Transverse colon (tissue), 4 donors: ENCODE measurements around the gene TCF7L2. TPM values are rescaled to one million over a fixed set of nuclear protein-coding genes. Genes with fewer than 3 reads are reported as not detected.

ENCODE experiments used
- DNase-seq: peaks from one replicate; pipeline ENCODE4 v3.0.0-alpha.2; 2019
- H3K27ac ChIP-seq, 4 donors: fragments of 200-600 bp; sonication (generic); 2 replicates each; pipeline ENCODE4 v1.5.1; 2016 to 2018; ENCODE audit warnings: inconsistent platforms in 4 of 4
- H3K27me3 ChIP-seq: fragments of 200-600 bp; sonication (generic); 2 replicates; pipeline ENCODE4 v1.5.1; 2017; ENCODE audit warnings: inconsistent platforms
- H3K36me3 ChIP-seq, 4 donors: fragments of 200-600 bp; sonication (generic); 2 replicates each; pipeline ENCODE4 v1.5.1; 2017 to 2019; ENCODE audit warnings: inconsistent platforms in 4 of 4
- H3K4me1 ChIP-seq, 4 donors: fragments of 200-600 bp; sonication (generic); 2 replicates each; pipeline ENCODE4 v1.5.1; 2017 to 2020; ENCODE audit warnings: inconsistent platforms in 4 of 4
- H3K4me3 ChIP-seq, 4 donors: fragments of 200-600 bp; sonication (generic); 1 replicate in 1 of 4; 2 replicates in 3 of 4; pipeline versions ENCODE4 v1.5.1 to v1.6.1; 2017 to 2019; ENCODE audit warnings: inconsistent platforms in 4 of 4
- H3K9me3 ChIP-seq, 2 donors: fragments of 200-600 bp; sonication (generic); 2 replicates each; pipeline ENCODE4 v1.5.1; 2017 to 2019; ENCODE audit warnings: inconsistent platforms in 2 of 2
- EP300 ChIP-seq: sonication (generic); formaldehyde crosslinking; IDR thresholded peaks from one replicate; pipeline ENCODE4 v1.6.1; 2017; ENCODE audit warnings: antibody characterized with exemption, low read depth
- POLR2A ChIP-seq: fragments of 450-650 bp; IDR thresholded peaks from one replicate; pipeline ENCODE4 v1.6.1; 2016; ENCODE audit warnings: antibody characterized with exemption, mild to moderate bottlenecking, moderate library complexity
- POLR2AphosphoS5 ChIP-seq, 3 donors: sonication (generic); formaldehyde crosslinking; IDR thresholded peaks; one replicate each; pipeline ENCODE4 v1.6.1; 2016; ENCODE audit warnings: antibody characterized with exemption in 3 of 3
- WGBS, 2 donors: methylation state at CpG; one replicate each; pipeline ENCODE4 v1.1.5; 2018; ENCODE audit warnings: low coverage in 1 of 2; 5-methylcytosine and 5-hydroxymethylcytosine counted together
- in situ Hi-C, 4 donors: fragments of 200-750 bp; cut with MboI; loops; one replicate each; pipeline versions ENCODE4 v1.15.0 to v1.15.1; 2017; ENCODE audit warnings: low sequenced_read_pairs in 3 of 4, low pct_ligation_motif_present in 1 of 4, low pct_unique_long_range_greater_than_20kb in 1 of 4
- intact Hi-C: fragments of 100-400 bp; cut with DNase I; formaldehyde crosslinking; loops from one replicate; pipeline ENCODE4 v1.15.1; 2023; ENCODE audit warnings: low total_unique reads
- total RNA-seq, 4 donors: library from RNA; depleted of rRNA; stranded (reverse); fragments of >200 nt; gene quantifications; one replicate each; pipeline ENCODE4 v1.1.0, GENCODE V29; 2016
- TF ChIP-seq, protein P1 (sequence below), 5 experiments: fragments of 200-600 bp in 3 of 5; fragments of 450-650 bp in 2 of 5; sonication (generic) in 3 of 5; IDR thresholded peaks; 1 replicate in 2 of 5; 2 replicates in 3 of 5; pipeline ENCODE4 v1.5.1; 2016 to 2017; ENCODE audit warnings: antibody characterized with exemption in 5 of 5, inconsistent platforms in 3 of 5, mild to moderate bottlenecking in 2 of 5, moderate library complexity in 1 of 5

TCF7L2 gene
- total RNA-seq, 4 donors from 2014 or later, result 84.6 to 249 (median 137) TPM

DNA sequence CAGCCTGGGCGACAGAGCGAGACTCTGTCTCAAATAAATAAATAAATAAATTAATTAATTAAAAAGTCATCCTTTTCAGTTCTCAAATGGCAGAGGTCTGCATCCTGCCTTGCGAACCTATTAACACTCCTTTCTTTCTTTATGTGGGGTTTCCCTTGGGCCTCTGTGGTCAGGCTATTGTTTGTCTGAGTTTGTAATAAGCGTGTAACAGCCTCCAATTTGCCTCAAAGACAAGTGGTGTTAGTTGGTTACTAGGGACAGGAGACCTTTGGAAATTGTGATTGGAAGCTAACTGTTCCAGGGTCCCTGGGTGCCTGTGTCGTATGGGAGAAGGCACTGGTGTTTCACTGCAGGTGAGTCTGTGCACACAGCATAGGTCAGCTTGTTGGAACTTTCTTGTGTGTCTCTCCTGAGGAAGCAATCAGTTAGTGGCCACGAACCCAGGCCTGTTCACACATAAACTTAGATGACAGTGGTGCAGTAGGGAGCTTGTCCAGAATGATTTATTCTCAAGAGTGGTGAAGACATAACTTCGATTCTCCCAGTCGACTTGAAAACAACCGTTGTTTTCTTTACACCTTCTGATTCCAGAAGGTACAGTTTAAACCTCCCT, 33.5 kb downstream of the TCF7L2 start:
- DNase-seq, result no peak
- in situ Hi-C loops, result no loop called here
- Histone ChIP-seq H3K4me1 (peaks cover 11 to 55% (median 15%) of the 10 kb centered on the region in 4 donors), H3K27me3 (peaks cover 3% of the 10 kb centered on the region), H3K9me3 (no peaks in the 10 kb centered on the region), H3K27ac (no peak overlapping the region), H3K4me3 (no peak overlapping the region), H3K36me3 (peaks cover 0 to 4% (median 0%) of the 10 kb centered on the region in 4 donors)
- TF ChIP-seq, protein P1, sequence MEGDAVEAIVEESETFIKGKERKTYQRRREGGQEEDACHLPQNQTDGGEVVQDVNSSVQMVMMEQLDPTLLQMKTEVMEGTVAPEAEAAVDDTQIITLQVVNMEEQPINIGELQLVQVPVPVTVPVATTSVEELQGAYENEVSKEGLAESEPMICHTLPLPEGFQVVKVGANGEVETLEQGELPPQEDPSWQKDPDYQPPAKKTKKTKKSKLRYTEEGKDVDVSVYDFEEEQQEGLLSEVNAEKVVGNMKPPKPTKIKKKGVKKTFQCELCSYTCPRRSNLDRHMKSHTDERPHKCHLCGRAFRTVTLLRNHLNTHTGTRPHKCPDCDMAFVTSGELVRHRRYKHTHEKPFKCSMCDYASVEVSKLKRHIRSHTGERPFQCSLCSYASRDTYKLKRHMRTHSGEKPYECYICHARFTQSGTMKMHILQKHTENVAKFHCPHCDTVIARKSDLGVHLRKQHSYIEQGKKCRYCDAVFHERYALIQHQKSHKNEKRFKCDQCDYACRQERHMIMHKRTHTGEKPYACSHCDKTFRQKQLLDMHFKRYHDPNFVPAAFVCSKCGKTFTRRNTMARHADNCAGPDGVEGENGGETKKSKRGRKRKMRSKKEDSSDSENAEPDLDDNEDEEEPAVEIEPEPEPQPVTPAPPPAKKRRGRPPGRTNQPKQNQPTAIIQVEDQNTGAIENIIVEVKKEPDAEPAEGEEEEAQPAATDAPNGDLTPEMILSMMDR (IDR thresholded peaks at IDR 0.05), result no peak
- TF ChIP-seq POLR2AphosphoS5 (IDR thresholded peaks at IDR 0.05), result no peak
- no peak for TF ChIP-seq EP300
- no peak for TF ChIP-seq POLR2A
- intact Hi-C loops, result no loop called here
- 70 to 87% methylated on average over 4 to 9 of the region's 9 CpGs for WGBS, 2 donors

GRCh38 chr10:112984756-112985155, 34.7 kb downstream of the TCF7L2 start:
- WGBS, 2 donors, result 77 to 80% methylated on average over 8 of the region's 8 CpGs
- H3K4me1 ChIP-seq, result peaks cover 11 to 56% (median 15%) of the 10 kb centered on the region in 4 donors
- in situ Hi-C loops, result no loop called here

DNA sequence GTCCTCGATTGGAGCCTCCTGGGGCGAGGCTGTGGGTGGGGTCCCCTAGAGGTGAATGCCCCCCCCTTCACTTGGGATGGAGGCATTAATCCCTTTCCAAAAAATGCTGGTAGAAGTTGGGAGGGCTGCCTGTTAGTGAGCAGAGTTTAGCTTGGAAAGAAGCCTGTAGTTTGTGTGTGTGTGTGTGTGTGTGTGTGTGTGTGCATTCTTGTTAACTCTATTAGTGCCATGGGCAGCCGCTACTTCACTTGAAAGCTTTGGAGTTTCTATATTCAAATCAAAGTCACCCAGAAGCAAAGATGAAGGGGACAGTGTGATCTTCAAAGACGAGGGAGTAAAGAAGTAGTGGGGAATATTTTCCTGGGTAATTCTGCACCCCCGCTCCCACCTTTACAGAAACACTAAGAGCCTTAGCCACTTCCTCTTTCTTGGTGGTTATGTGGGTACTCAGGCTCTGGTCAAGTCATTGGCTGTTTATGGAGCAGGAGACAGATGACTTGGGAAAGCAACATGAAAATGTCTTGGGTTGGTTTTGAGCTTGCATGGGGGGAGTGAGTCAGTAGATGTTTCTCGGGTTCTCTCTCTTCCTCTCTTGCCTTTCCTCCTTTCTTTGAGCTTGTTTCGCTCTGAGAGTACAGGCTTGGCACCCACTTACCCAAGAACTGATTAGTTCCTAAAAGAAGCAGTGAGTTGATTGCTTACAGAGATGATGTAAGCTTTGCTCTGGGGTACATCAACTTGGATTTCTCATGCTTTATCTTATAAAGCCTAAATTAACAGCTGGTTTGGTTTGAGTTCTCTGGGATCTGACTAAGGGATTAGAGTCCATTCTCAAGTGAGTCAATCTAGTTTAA, 35.9 kb downstream of the TCF7L2 start:
- intact Hi-C loops, result no loop called here
- Histone ChIP-seq H3K36me3 (peaks cover 0 to 4% (median 0%) of the 10 kb centered on the region in 4 donors), H3K27me3 (peaks cover 3% of the 10 kb centered on the region), H3K27ac (peak overlapping the region in 3 of 4 donors; percentile 8 to 64 (median 57)), H3K4me1 (peaks cover 11 to 56% (median 15%) of the 10 kb centered on the region in 4 donors), H3K4me3 (no peak overlapping the region), H3K9me3 (no peaks in the 10 kb centered on the region)
- in situ Hi-C loops, result no loop called here
- TF ChIP-seq POLR2A, result no peak
- no peak for TF ChIP-seq POLR2AphosphoS5 (IDR thresholded peaks at IDR 0.05)
- TF ChIP-seq, protein P1 (IDR thresholded peaks at IDR 0.05), result no peak
- TF ChIP-seq EP300, result no peak
- no peak for DNase-seq
- 50 to 58% methylated on average over 4 to 7 of the region's 7 CpGs for WGBS, 2 donors

More at GRCh38 chr10:112984756-112985155, 34.7 kb downstream of the TCF7L2 start:
- intact Hi-C loops, result no loop called here
- Histone ChIP-seq H3K27me3 (peaks cover 3% of the 10 kb centered on the region), H3K4me3 (no peak overlapping the region), H3K9me3 (no peaks in the 10 kb centered on the region), H3K27ac (no peak overlapping the region), H3K36me3 (peaks cover 0 to 4% (median 0%) of the 10 kb centered on the region in 4 donors)
- TF ChIP-seq, protein P1 (IDR thresholded peaks at IDR 0.05), result no peak
- TF ChIP-seq EP300, result no peak
- no peak for TF ChIP-seq POLR2AphosphoS5 (IDR thresholded peaks at IDR 0.05)
- TF ChIP-seq POLR2A, result no peak
- DNase-seq, result no peak

DNA sequence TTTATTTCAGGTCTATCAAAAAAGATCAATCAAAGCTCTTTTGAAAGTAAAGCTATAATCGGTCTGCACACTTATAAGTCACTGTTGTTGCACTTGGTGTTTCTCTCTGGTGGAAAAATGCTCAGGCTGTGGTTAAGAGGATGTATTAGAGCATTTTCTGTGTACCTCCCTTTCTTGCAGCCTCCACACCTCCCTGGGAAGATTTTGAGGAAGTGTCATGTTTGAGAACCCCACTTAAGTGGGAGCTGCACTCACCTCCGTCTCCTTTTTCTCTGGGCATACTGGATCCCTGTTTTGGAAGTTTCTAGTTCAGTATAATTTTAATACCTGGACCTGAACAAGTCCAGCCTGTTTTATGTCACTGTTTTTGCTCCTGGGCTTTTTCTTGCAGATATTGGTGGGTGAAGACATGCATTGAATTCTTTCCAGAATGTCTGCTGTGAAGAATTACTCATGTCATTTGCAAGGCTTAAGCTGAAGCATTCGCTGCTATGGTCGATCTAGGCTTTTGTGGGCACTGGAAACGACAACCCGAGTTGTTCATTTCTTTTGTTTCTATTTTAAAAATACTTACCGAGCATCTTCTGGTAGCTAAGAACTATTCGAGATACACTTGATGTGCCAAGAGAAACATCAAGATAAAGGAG, 36.6 kb downstream of the TCF7L2 start:
- no peaks in the 10 kb centered on the region for H3K9me3 ChIP-seq
- intact Hi-C loops, result no loop called here
- peaks cover 0 to 4% (median 0%) of the 10 kb centered on the region in 4 donors for H3K36me3 ChIP-seq
- TF ChIP-seq EP300 (no peak), POLR2A (no peak), POLR2AphosphoS5 (IDR thresholded peaks at IDR 0.05) (no peak)
- TF ChIP-seq, protein P1 (IDR thresholded peaks at IDR 0.05), result no peak
- in situ Hi-C loops, result no loop called here
- peaks cover 11 to 54% (median 15%) of the 10 kb centered on the region in 4 donors for H3K4me1 ChIP-seq
- no peak overlapping the region for H3K4me3 ChIP-seq
- no peak for DNase-seq
- peak overlapping the region in 3 of 4 donors; percentile 8 to 64 (median 57) for H3K27ac ChIP-seq
- 55 to 58% methylated on average over 8 of the region's 8 CpGs for WGBS, 2 donors
- H3K27me3 ChIP-seq, result peaks cover 3% of the 10 kb centered on the region
